HAP-1 (cell line): ENCODE results near the gene FBXW4.
"Not testable (repeated sequence)": the region's sequence is repeated elsewhere in the genome, so short reads cannot be mapped to it uniquely, and the experiment has no call there.

Source experiments
- DNase-seq, 2 experiments: peaks; one replicate each; pipeline ENCODE4 v3.0.0-alpha.2; 2016 to 2020; ENCODE audit warnings: low spot score in 2 of 2
- H3K27me3 ChIP-seq: fragments of 250-450 bp; sonication (Bioruptor Pico); 2 replicates; pipeline ENCODE4 v1.5.1; 2020; ENCODE audit warnings: low read depth, mild to moderate bottlenecking, moderate library complexity
- H3K36me3 ChIP-seq: fragments of 250-450 bp; sonication (Bioruptor Pico); replicated peaks from 2 replicates; pipeline ENCODE4 v1.5.1; 2020; ENCODE audit warnings: mild to moderate bottlenecking
- H3K4me1 ChIP-seq: fragments of 250-450 bp; sonication (Bioruptor Pico); 2 replicates; pipeline ENCODE4 v1.5.1; 2020; ENCODE audit warnings: mild to moderate bottlenecking
- H3K4me3 ChIP-seq: fragments of 250-450 bp; sonication (Bioruptor Pico); 2 replicates; pipeline ENCODE4 v1.5.1; 2020; ENCODE audit warnings: mild to moderate bottlenecking, moderate library complexity
- H3K9me3 ChIP-seq: fragments of 250-450 bp; sonication (Bioruptor Pico); 2 replicates; pipeline ENCODE4 v1.5.1; 2020; ENCODE audit warnings: mild to moderate bottlenecking, moderate library complexity
- in situ Hi-C: fragments of 300-500 bp; cut with MboI; formaldehyde crosslinking; loops from 3 replicates; pipeline ENCODE4 v1.14.3; 2020; ENCODE audit warnings: low sequenced_read_pairs, inconsistent platforms, mixed read lengths

FBXW4 gene

GRCh38 chr10:101614663-101615524, 80.1 kb downstream of the FBXW4 start:
- no peaks in the 10 kb centered on the region for H3K9me3 ChIP-seq
- H3K4me3 ChIP-seq = no peak overlapping the region
- H3K36me3 ChIP-seq = peaks cover 7% of the 10 kb centered on the region; the same call in 1 of the 2 replicates
- in situ Hi-C loops = loop anchor here (25.0 kb wide), 1 partner anchor 397 kb away; no protein-coding TSS in a partner anchor
- H3K4me1 ChIP-seq = no peaks in the 10 kb centered on the region
- H3K27me3 ChIP-seq = no peaks in the 10 kb centered on the region
- no peak for DNase-seq

DNA sequence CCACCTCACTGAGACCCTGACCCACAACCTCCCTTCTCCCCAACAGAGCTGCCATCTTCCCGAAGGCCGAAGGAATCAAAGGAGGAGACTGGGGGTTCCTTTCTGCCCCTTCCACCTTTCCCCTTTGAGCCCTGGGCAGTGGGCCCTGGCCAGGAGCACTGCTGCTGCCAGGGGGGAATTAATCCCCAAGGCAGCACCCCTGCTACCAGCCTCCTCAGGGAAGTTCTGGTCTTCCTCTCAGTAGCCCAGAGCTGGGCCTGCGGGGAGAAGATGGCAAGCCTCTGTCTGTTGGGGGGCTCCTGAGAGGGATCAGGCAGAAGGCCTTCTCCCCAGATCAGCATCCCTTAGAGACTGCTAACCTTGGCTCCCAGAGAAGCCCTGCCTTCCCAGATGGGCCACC, 81.3 kb downstream of the FBXW4 start:
- H3K27me3 ChIP-seq = no peaks in the 10 kb centered on the region
- DNase-seq = no peak
- H3K4me3 ChIP-seq = no peak overlapping the region
- no peaks in the 10 kb centered on the region for H3K4me1 ChIP-seq
- H3K9me3 ChIP-seq = no peaks in the 10 kb centered on the region
- in situ Hi-C loops = loop anchor here (25.0 kb wide), 1 partner anchor 399 kb away; no protein-coding TSS in a partner anchor
- H3K36me3 ChIP-seq = peaks cover 12% of the 10 kb centered on the region; the same call in 1 of the 2 replicates

DNA sequence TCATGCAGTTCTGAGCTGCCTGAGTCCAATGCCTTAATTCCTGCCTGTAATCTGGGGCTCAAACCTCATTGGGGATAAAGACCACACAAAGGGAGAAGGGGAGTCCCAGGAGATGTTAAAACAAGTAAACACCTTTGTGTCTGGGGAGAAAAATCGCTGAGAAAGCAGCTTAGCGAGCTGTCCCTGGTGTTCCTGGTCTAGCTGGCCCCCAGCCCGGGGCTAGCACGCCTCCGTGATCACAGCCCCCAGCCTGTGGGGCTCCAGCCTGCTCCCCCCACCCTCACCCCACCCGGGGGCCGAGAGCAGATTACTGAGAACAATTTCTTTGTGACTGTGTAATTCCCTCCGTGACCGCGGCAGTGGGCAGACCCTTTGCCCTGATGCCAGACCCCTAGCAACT, 82.1 kb downstream of the FBXW4 start:
- in situ Hi-C loops = loop anchor here (25.0 kb wide), 1 partner anchor 399 kb away; no protein-coding TSS in a partner anchor
- Histone ChIP-seq H3K4me1 (no peaks in the 10 kb centered on the region), H3K36me3 (peaks cover 12% of the 10 kb centered on the region), H3K27me3 (no peaks in the 10 kb centered on the region), H3K9me3 (no peaks in the 10 kb centered on the region), H3K4me3 (no peak overlapping the region)
- no peak for DNase-seq

DNA sequence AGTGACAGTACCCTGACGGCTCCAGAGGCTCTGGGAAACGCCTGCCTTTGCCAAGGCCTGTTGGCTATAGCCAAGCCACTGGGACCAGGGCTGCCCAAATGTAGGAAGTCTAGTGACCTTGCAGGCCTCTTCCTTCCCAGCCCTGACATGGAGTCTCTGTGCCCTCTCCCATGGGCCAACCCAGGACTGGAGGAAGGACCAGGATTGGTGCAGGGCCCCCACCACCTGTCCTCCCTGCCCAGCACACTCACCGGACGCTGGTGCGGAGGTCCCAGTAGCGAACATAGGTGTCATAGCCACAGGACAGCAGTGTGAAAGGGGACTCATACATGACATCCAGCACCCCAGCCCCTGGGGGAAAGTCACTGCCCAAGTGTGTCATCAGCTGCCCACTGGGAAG, 82.9 kb downstream of the FBXW4 start:
- H3K4me1 ChIP-seq = no peaks in the 10 kb centered on the region
- in situ Hi-C loops = loop anchor here (25.0 kb wide), 1 partner anchor 400 kb away; no protein-coding TSS in a partner anchor
- DNase-seq = no peak
- no peaks in the 10 kb centered on the region for H3K9me3 ChIP-seq
- H3K36me3 ChIP-seq = peaks cover 12% of the 10 kb centered on the region
- no peak overlapping the region for H3K4me3 ChIP-seq
- H3K27me3 ChIP-seq = no peaks in the 10 kb centered on the region

DNA sequence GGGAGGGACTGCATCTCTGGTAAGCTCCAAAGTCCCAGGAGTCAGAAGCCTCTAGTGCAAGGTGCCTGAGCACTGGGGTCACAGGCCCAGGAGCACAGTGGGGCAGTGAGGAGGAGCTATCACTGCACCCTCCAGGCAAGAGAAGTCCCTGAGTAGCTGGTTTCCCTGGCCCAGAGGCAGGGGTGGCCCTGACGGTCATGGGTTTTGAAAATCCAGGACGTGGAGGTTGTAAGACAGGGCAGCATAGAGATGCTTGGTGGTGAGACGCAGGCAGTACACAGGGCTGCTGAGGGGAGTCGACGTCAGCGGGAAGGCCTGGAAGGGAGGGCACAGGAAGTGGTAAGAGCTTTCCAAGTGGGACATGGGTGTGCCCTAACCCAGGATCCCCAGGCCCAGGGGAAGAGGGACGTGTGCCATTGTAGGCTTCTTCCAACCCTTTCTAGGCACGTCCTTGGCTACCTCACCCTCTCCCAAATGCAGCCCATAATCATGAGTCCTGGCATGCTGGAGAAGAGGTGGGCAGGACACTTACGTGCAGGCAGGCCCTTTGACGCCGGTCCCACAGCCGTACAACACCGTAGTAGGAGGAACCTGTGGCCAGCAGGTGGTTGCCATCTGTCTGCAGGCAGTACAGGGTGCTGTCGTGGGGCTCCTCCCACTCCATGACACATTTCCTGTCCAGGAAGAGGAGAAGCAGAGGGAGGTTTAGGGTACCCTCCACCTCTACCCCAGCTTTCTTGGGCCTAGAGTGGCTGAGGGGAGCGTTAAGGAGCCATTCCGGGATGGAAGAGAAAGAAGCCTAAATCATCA, 83.7 kb downstream of the FBXW4 start:
- Histone ChIP-seq H3K4me1 (no peaks in the 10 kb centered on the region), H3K9me3 (no peaks in the 10 kb centered on the region), H3K36me3 (peaks cover 12% of the 10 kb centered on the region), H3K27me3 (no peaks in the 10 kb centered on the region), H3K4me3 (no peak overlapping the region)
- in situ Hi-C loops = loop anchor here (25.0 kb wide), 1 partner anchor 401 kb away; no protein-coding TSS in a partner anchor
- no peak for DNase-seq

GRCh38 chr10:101609481-101609880, 85.5 kb downstream of the FBXW4 start:
- no peak for DNase-seq
- Histone ChIP-seq H3K36me3 (peaks cover 12% of the 10 kb centered on the region), H3K9me3 (no peaks in the 10 kb centered on the region), H3K4me3 (no peak overlapping the region), H3K4me1 (no peaks in the 10 kb centered on the region), H3K27me3 (no peaks in the 10 kb centered on the region)
- in situ Hi-C loops = loop anchor here (5.0 to 25.0 kb wide), 2 partner anchors 173 to 403 kb away; partner anchors contain the start of gene NPM3

DNA sequence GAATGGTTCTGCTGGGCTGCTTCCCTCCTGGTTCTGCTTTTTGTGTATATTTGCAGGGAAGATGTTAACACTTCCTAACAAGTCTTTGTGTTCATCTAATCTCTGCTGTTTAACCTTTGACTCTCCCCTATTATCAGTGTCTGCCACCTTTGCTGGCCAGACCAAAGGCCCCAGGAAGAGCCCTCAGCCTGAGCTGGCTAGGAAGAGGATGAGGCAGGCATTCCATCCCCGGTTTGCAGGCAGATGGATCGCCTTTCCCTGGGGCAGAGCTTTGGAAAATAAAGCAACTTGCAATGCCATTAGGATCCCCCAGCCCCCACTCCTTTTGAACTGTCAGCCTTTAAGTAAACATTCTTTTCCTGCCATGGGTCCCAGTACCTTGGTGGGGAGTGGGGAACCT, 87.8 kb downstream of the FBXW4 start:
- Histone ChIP-seq H3K9me3 (no peaks in the 10 kb centered on the region), H3K4me3 (no peak overlapping the region), H3K4me1 (no peaks in the 10 kb centered on the region), H3K36me3 (peaks cover 12% of the 10 kb centered on the region), H3K27me3 (no peaks in the 10 kb centered on the region)
- no peak for DNase-seq
- in situ Hi-C loops = loop anchor here (5.0 to 25.0 kb wide), 2 partner anchors 175 to 405 kb away; partner anchors contain the start of gene NPM3

DNA sequence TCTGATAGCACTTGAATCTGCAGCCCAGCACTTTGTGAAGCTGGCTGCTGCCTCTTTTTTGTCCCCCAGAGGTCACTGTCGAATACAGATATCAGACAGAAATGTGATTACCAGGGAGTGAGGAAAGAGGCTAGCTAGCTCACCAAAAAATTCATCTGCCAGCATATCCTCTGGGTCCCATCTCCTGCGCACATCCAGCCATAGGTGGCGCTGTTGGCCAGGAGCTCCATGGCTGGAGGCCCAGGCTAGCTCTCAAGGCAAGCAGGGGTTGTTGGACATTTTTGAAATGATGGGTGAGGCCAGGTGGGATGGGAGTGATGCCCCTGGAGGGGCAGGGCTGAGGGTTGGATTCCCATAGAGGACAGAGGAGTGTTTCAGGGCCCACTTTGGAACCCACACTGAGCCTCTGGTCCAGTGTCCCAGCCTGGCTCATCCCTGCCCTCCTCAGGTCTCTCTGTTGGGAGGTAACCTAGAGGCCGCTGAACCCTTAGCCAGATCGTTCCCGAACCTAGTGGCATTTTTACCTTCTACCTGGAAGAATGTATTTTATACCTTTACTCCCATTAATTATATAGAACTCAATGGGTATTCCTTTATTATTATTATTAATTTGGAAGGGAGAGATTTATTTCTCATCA, 92.1 kb downstream of the FBXW4 start:
- in situ Hi-C loops = loop anchor here (25.0 kb wide), 1 partner anchor 409 kb away; no protein-coding TSS in a partner anchor
- Histone ChIP-seq H3K4me3 (no peak overlapping the region), H3K36me3 (no peaks in the 10 kb centered on the region; the same call in 1 of the 2 replicates), H3K4me1 (peaks cover 2% of the 10 kb centered on the region), H3K27me3 (no peaks in the 10 kb centered on the region), H3K9me3 (no peaks in the 10 kb centered on the region)
- DNase-seq = peak; percentile 85 to 91

- H3K9me3 ChIP-seq = no peaks in the 10 kb centered on the region
- H3K4me1 ChIP-seq = peaks cover 13% of the 10 kb centered on the region
- no peaks in the 10 kb centered on the region; the same call in 1 of the 2 replicates for H3K36me3 ChIP-seq
- no peak for DNase-seq
- H3K4me3 ChIP-seq = no peak overlapping the region
- no peaks in the 10 kb centered on the region for H3K27me3 ChIP-seq
- in situ Hi-C loops = loop anchor here (25.0 kb wide), 1 partner anchor 411 kb away; no protein-coding TSS in a partner anchor
Observed at GRCh38 chr10:101601541-101601940, 93.4 kb downstream of the FBXW4 start.

- in situ Hi-C loops = no loop called here
- H3K27me3 ChIP-seq = no peaks in the 10 kb centered on the region
- H3K9me3 ChIP-seq = no peaks in the 10 kb centered on the region
- no peaks in the 10 kb centered on the region for H3K36me3 ChIP-seq
- peaks cover 31% of the 10 kb centered on the region for H3K4me1 ChIP-seq
- peak; percentile 85 for DNase-seq
- H3K4me3 ChIP-seq = no peak overlapping the region
Observed at GRCh38 chr10:101597091-101597900, 97.7 kb downstream of the FBXW4 start.

GRCh38 chr10:101595591-101596433, 99.2 kb downstream of the FBXW4 start:
- in situ Hi-C loops = no loop called here
- no peaks in the 10 kb centered on the region for H3K9me3 ChIP-seq
- peaks cover 31% of the 10 kb centered on the region for H3K4me1 ChIP-seq
- H3K4me3 ChIP-seq = no peak overlapping the region
- DNase-seq = peak; percentile 92 to 98
- no peaks in the 10 kb centered on the region for H3K27me3 ChIP-seq
- no peaks in the 10 kb centered on the region for H3K36me3 ChIP-seq

DNA sequence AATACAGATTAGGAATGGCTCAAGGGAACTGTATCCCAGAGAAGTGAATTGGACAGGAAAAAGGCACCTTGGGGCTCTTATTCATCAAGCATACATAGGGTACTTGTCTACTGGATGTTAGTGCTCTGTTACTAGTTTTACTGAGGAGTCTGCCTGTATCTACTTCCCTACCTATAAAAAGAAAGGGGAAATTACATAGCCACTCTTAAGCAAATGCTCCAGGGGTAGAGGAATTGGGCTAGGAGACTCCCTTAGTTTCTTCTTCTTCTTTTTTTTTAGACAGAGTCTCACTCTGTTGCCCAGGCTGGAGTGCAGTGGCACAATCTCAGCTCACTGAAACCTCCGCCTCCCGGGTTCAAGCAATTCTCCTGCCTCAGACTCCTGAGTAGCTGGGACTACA, 101.6 kb downstream of the FBXW4 start:
- DNase-seq, H3K36me3 ChIP-seq, H3K27me3 ChIP-seq, in situ Hi-C loops, H3K9me3 ChIP-seq, H3K4me3 ChIP-seq: not testable (repeated sequence)
- peaks cover 31% of the 10 kb centered on the region for H3K4me1 ChIP-seq
